Skeletal muscle satellite cell (primary cell): ENCODE data around the gene YJU2.
A peak's percentile ranks its signal among the peaks of the same experiment; 100 is the strongest.
"Not testable (repeated sequence)": the region's sequence is repeated elsewhere in the genome, so short reads cannot be mapped to it uniquely, and the experiment has no call there.

Experiments
- H3K27me3 ChIP-seq: 2 replicates; pipeline ENCODE4 v1.7.0; 2013; ENCODE audit warnings: low read length; ENCODE audit not compliant: control insufficient read depth, insufficient read depth
- H3K36me3 ChIP-seq: 2 replicates; pipeline ENCODE4 v1.7.0; 2013; ENCODE audit warnings: mild to moderate bottlenecking, control low read depth, low read length; ENCODE audit not compliant: insufficient read depth
- H3K4me1 ChIP-seq: 2 replicates; pipeline ENCODE4 v1.7.0; 2013; ENCODE audit warnings: low read length; ENCODE audit not compliant: control insufficient read depth, insufficient read depth
- H3K4me2 ChIP-seq: 2 replicates; pipeline ENCODE4 v1.7.0; 2013; ENCODE audit warnings: mild to moderate bottlenecking, low read length
- H3K4me3 ChIP-seq: 2 replicates; pipeline ENCODE4 v1.7.0; 2013; ENCODE audit warnings: low read length
- H3K9ac ChIP-seq: 2 replicates; pipeline ENCODE4 v1.7.0; 2013; ENCODE audit warnings: mild to moderate bottlenecking, low read depth, low read length, moderate library complexity
- H3K9me3 ChIP-seq: replicated peaks from 2 replicates; pipeline ENCODE4 v1.7.0; 2013; ENCODE audit warnings: mild to moderate bottlenecking, control low read depth, low read length

YJU2 gene

DNA sequence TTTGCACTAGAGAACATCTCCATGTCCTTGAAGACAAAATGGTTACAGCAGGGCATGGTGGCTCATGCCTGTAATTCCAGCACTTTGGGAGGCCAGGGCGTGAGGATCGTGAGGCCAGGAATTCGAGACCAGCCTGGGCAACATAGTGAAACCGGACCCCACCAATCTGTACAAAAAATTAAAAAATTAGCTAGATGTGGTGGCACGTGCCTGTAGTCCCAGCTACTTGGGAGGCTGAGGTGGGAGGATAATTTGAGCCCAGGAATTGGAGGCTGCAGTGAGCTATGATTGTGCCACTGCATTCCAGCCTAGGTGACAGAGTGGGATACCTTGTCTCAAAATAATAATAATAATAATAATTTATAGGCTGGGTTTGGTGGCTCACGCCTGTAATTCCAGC, 16.6 kb upstream of the YJU2 start:
- not testable (repeated sequence) for H3K9ac ChIP-seq, H3K36me3 ChIP-seq, H3K4me2 ChIP-seq, H3K9me3 ChIP-seq, H3K4me3 ChIP-seq
- Histone ChIP-seq H3K4me1 (peaks cover 14% of the 10 kb centered on the region), H3K27me3 (peaks cover 26% of the 10 kb centered on the region)

DNA sequence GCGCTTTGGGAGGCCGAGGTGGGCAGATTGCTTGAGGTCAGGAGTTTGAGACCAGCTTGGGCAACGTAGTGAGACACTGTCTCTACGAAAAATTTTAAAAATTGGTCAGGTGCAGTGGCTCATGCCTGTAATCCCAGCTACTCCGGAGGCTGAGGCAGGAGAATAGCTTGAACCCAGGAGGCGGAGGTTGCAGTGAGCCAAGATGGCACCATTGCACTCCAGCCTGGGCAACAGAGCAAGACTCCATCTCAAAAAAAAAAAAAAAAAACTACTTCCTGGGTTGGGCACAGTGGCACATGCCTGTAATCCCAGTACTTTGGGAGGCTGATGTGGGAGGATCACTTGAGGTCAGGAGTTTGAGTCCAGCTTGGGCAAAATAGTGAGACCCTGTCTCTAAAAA, 15.4 kb upstream of the YJU2 start:
- not testable (repeated sequence) for H3K9ac ChIP-seq, H3K4me2 ChIP-seq, H3K36me3 ChIP-seq, H3K9me3 ChIP-seq, H3K4me3 ChIP-seq
- peaks cover 23% of the 10 kb centered on the region for H3K27me3 ChIP-seq
- H3K4me1 ChIP-seq = peaks cover 14% of the 10 kb centered on the region

DNA sequence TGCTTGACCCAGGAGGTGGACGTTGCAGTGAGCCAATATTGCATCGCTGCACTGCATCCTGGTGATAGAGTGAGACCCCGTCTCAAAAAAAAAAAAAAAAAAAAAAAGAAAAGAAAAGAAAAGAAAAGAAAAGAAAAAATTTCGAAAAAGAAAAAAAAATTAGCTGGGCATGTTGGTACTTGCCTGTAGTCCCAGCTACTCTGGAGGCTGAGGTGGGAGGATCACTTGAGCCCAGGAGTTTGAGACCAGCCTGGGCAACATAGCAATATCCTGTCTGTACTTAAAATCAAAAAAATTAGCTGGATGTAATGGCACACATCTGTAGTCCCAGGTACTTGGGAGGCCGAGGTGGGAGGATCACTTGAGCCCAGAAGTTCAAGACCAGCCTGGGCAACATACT, 14.7 kb upstream of the YJU2 start:
- H3K4me2 ChIP-seq, H3K36me3 ChIP-seq, H3K9me3 ChIP-seq, H3K9ac ChIP-seq, H3K4me3 ChIP-seq: not testable (repeated sequence)
- Histone ChIP-seq H3K27me3 (peaks cover 26% of the 10 kb centered on the region), H3K4me1 (peaks cover 14% of the 10 kb centered on the region)

DNA sequence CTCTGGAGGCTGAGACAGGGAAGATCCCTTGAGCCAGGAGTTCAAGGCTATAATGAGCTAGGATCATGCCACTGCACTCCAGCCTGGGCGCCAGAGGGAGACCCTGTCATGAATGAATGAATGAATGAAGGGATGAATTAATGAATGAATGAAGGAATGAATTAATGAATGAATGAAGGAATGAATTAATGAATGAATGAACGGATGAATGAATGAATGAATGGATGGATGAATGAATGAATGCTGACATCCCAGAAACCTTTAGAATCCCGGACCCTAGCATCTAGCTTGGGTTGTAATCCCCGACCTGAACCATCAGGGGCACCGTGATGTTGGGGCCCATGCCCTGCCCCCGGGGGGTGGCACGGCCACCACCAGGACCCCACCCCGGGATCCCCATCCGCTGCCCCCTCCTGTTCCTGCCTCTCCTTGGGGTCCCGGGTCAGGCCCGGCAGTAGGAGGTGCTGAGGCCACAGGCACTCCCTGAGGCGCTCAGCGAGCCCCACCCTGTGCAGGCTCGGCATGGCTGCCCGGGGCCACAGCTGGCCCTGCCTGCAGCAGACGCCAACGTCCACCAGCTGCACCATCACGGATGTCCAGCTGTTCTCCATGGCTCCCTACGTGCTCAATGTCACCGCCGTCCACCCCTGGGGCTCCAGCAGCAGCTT, 14.1 kb upstream of the YJU2 start:
- Histone ChIP-seq H3K36me3 (no peaks in the 10 kb centered on the region), H3K4me2 (peak overlapping the region; percentile 27), H3K9me3 (no peaks in the 10 kb centered on the region), H3K9ac (no peak overlapping the region), H3K27me3 (peaks cover 25% of the 10 kb centered on the region), H3K4me1 (peaks cover 14% of the 10 kb centered on the region), H3K4me3 (no peak overlapping the region)

DNA sequence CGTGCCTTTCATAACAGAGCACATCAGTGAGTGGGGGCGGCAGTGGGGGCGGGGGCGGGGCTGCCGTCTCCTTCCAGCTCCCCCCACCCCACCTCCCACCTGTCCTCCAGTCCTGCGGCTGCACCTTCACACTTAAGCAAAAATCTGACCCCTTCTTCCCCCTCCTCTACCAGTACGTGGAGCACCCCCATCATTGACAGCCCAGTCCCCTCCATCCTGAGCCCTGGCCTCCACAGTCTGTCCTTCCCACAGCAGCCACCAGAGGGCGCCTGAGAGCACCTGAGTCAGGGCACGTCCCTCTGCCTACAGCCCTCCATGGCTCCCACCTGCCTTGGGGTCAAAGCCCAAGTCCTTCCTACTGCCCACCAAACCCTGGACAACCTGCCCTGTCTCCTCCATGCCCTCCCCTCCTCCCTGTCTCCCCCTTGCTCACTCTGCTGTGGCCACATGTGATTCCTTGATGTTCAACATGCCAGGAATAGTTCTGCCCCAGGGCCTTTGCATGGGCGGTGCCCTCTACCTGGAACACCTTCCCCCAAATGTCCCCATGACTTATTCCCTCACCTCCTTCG, 13.5 kb upstream of the YJU2 start:
- Histone ChIP-seq H3K4me2 (peak overlapping the region; percentile 27), H3K9me3 (no peaks in the 10 kb centered on the region), H3K4me1 (peaks cover 13% of the 10 kb centered on the region), H3K27me3 (peaks cover 19% of the 10 kb centered on the region), H3K9ac (no peak overlapping the region), H3K4me3 (no peak overlapping the region), H3K36me3 (no peaks in the 10 kb centered on the region)

DNA sequence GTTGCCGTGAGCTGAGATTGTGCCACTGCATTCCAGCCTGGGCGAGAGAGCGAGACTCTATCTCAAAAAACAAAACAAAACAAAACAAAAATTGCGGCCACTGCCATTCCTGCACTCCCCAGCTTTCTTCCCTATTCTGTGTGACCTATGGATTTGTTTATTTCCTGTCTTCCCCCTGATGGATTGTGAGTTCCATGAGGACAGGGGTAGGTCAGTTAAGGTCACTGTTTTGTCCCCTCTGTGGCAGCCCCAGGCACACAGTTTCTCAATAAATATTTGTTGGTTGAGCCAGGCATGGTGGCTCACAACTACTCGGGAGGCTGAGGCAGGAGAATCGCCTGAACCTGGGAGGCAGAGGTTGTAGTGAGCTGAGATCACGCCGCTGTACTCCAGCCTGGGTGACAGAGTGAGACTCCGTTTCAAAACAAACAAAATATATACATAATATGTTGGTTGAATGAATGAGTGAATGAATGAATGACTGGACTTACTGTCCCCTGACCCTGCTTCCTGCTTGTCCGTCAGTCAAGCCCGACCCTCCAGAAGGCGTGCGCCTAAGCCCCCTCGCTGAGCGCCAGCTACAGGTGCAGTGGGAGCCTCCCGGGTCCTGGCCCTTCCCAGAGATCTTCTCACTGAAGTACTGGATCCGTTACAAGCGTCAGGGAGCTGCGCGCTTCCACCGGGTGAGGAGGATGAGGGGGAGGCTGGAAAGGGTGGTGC, 12.6 kb upstream of the YJU2 start:
- Histone ChIP-seq H3K4me1 (peaks cover 4% of the 10 kb centered on the region), H3K9me3 (no peaks in the 10 kb centered on the region), H3K4me2 (no peak overlapping the region), H3K9ac (no peak overlapping the region), H3K27me3 (peaks cover 12% of the 10 kb centered on the region), H3K4me3 (no peak overlapping the region), H3K36me3 (no peaks in the 10 kb centered on the region)

DNA sequence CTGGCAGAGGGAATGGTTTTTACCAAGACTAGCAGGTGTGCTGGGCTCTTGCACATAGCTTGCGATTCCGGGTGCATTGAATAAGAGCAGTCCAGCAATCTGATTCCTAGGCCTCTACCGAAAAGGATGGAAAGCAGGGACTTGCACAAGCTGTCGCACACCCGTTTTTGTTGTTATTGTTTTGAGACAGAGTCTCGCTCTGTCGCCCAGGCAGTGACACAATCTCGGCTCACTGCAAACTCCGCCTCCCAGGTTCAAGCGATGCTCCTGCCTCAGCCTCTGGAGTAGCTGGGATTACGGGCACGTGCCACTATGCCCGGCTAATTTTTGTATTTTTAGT, 12.0 kb upstream of the YJU2 start:
- Histone ChIP-seq H3K9ac (no peak overlapping the region), H3K4me3 (no peak overlapping the region), H3K4me2 (no peak overlapping the region), H3K27me3 (peaks cover 12% of the 10 kb centered on the region), H3K4me1 (no peaks in the 10 kb centered on the region), H3K9me3 (no peaks in the 10 kb centered on the region), H3K36me3 (no peaks in the 10 kb centered on the region)

DNA sequence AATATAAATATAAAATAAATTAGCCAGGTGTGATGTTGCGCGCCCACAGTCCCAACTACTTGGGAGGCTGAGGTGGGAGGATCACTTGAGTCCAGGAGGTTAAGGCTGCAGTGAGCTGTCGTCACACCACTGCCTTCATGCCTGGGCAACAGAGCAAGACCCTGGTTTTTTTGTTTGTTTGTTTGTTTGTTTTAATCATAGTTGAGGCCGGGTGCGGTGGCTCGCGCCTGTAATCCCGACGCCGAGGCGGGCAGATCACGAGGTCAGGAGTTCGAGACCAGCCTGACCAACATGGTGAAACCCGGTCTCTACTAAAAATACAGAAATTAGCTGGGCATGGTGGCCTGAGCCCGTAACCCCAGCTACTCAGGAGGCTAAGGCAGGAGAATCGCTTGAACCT, 9.4 kb upstream of the YJU2 start:
- not testable (repeated sequence) for H3K9me3 ChIP-seq, H3K4me2 ChIP-seq, H3K4me3 ChIP-seq, H3K9ac ChIP-seq, H3K36me3 ChIP-seq, H3K4me1 ChIP-seq
- peaks cover 12% of the 10 kb centered on the region for H3K27me3 ChIP-seq

DNA sequence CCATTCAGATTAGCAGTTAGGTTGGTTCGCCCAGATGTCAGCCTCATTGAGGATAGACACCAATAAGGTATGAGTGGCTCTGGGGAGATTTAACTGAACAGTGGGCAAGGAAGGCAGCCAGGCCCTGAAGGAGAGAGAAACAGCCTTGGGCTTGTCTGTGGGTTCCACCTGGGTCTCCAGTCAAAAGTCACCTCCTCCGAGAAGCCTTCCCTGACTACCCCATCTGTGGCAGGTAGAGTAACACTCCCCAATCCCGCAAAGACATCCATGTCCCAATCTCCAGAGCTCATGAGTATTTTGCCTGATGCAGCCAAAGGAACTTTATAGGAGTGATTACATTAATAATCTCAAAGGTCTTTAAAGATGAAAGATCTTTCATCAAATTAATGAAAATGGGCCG, 8.0 kb upstream of the YJU2 start:
- Histone ChIP-seq H3K4me3 (no peak overlapping the region), H3K9me3 (no peaks in the 10 kb centered on the region), H3K4me1 (no peaks in the 10 kb centered on the region), H3K9ac (no peak overlapping the region), H3K27me3 (peaks cover 12% of the 10 kb centered on the region), H3K4me2 (no peak overlapping the region), H3K36me3 (no peaks in the 10 kb centered on the region)

DNA sequence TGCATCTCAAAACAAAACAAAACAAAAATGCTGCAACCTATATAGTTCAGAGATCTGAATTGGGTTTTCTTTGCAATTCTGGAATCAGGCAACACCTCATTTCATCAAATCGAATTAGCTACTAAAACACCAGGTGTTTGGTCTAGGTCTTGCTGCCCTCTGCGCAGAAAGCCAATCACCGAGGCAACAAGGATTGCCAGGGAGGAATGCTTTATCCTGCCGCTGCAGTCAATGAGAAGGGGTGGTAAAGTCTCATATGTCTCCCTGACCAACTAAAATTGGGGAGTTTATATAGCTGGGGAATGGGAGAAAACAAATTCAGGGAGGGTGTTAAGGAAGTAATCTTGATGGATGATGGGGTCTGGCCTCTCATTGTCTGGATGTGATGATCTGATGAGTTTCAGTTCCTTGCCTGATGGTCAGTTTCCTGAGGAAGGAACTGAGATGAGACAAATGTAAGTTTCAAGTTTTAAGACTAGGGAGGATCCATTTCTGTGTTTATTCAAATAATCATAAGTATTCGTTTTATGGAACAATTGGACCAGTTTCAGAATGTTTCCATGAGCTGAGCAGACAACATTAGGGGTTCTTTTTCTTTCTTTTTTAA, 5.0 kb upstream of the YJU2 start:
- H3K4me2 ChIP-seq = no peak overlapping the region
- H3K27me3 ChIP-seq = peaks cover 3% of the 10 kb centered on the region
- H3K9ac ChIP-seq = no peak overlapping the region
- no peaks in the 10 kb centered on the region for H3K9me3 ChIP-seq
- H3K4me1 ChIP-seq = peaks cover 4% of the 10 kb centered on the region
- no peak overlapping the region for H3K4me3 ChIP-seq
- no peaks in the 10 kb centered on the region for H3K36me3 ChIP-seq

DNA sequence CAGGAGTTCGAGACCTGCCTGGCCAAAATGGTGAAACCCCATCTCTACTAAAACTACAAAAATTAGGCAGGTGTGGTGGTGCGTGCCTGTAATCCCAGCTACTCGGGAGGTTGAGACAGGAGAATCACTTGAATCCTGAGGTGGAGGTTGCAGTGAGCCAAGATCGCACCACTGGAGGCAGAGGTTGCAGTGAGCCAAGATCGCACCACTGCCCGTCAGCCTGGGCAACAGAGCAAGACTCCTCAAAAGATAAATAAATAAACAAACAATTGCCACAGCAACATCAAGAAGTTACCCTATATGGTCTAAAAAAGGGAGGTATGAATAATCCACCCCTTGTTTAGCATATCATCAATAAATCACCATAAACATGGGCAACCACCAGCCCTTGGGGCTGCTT, 942 bp upstream of the YJU2 start:
- Histone ChIP-seq H3K4me3 (peak overlapping the region; percentile 89), H3K4me2 (peak overlapping the region; percentile 81), H3K36me3 (peaks cover 17% of the 10 kb centered on the region)
- not testable (repeated sequence) for H3K4me1 ChIP-seq, H3K9me3 ChIP-seq, H3K27me3 ChIP-seq, H3K9ac ChIP-seq
